H1 (cell line): Measurements from ENCODE around the gene WDR45B. TPM values are rescaled to one million over a fixed set of nuclear protein-coding genes. Genes with fewer than 3 reads are reported as not detected.

Experiments
- ATF2 ChIP-seq: IDR thresholded peaks from 2 replicates; pipeline ENCODE4 v1.6.1; 2012; ENCODE audit warnings: low read length, inconsistent platforms
- CBX5 ChIP-seq: fragments of 300-800, 300-1000 bp; sonication (generic); IDR thresholded peaks from 2 replicates; pipeline ENCODE4 v1.7.1; 2016; ENCODE audit warnings: antibody characterized with exemption, low read length, low read depth
- CTBP2 ChIP-seq: IDR thresholded peaks from 2 replicates; pipeline ENCODE4 v1.7.0; 2011; ENCODE audit warnings: borderline replicate concordance, mild to moderate bottlenecking, moderate library complexity, mixed read lengths, low read length; ENCODE audit not compliant: insufficient read depth, insufficient read length
- FOSL1 ChIP-seq: IDR thresholded peaks from 2 replicates; pipeline ENCODE4 v1.6.1; 2011; ENCODE audit warnings: mild to moderate bottlenecking, low read depth, low read length, moderate library complexity; ENCODE audit not compliant: insufficient read depth
- GABPA ChIP-seq: IDR thresholded peaks from 2 replicates; pipeline ENCODE4 v1.6.1; 2011; ENCODE audit warnings: mild to moderate bottlenecking, low read length, moderate library complexity, borderline replicate concordance; ENCODE audit not compliant: insufficient read depth
- KDM4A ChIP-seq: IDR thresholded peaks from one replicate; pipeline ENCODE4 v1.7.1; 2012; ENCODE audit warnings: low read depth, mild to moderate bottlenecking, moderate library complexity, low read length, inconsistent platforms; ENCODE audit not compliant: severe bottlenecking
- SP4 ChIP-seq: IDR thresholded peaks from 2 replicates; pipeline ENCODE4 v1.6.1; 2012; ENCODE audit warnings: low read length, inconsistent platforms
- TAF1 ChIP-seq: IDR thresholded peaks from 2 replicates; pipeline ENCODE4 v1.6.1; 2011; ENCODE audit warnings: mild to moderate bottlenecking, low read depth, low read length
- TCF12 ChIP-seq: IDR thresholded peaks from 2 replicates; pipeline ENCODE4 v1.6.1; 2011; ENCODE audit warnings: low read depth, mild to moderate bottlenecking, low read length
- polyA plus RNA-seq, 7 experiments: library from polyadenylated mRNA; depleted of rRNA in 3 of 7; stranded (reverse) in 5 of 7; unstranded in 2 of 7; fragments of >200 nt in 5 of 7; fragments of 200-250 nt in 2 of 7; gene quantifications; 1 replicate in 5 of 7; 2 replicates in 1 of 7; 4 replicates in 1 of 7; pipeline versions ENCODE4 v1.2.1 to v1.2.3, GENCODE V29; 2011 to 2013; ENCODE audit warnings: missing spikeins in 2 of 7, mixed read lengths in 2 of 7
- total RNA-seq: library from RNA; stranded (reverse); fragmentation: NEBNext Ultra II Directional; extraction: Animal tissue kit (Norgen Biotek cat#: 25700); gene quantifications from 2 replicates; pipeline ENCODE4 v1.2.1, GENCODE V29; 2021

WDR45B gene
- total and polyA plus RNA-seq, 2 of the 8 experiments (the other 6 are each of a cell fraction or from before 2014, with no cell fraction given): 82.0 to 100 TPM

DNA sequence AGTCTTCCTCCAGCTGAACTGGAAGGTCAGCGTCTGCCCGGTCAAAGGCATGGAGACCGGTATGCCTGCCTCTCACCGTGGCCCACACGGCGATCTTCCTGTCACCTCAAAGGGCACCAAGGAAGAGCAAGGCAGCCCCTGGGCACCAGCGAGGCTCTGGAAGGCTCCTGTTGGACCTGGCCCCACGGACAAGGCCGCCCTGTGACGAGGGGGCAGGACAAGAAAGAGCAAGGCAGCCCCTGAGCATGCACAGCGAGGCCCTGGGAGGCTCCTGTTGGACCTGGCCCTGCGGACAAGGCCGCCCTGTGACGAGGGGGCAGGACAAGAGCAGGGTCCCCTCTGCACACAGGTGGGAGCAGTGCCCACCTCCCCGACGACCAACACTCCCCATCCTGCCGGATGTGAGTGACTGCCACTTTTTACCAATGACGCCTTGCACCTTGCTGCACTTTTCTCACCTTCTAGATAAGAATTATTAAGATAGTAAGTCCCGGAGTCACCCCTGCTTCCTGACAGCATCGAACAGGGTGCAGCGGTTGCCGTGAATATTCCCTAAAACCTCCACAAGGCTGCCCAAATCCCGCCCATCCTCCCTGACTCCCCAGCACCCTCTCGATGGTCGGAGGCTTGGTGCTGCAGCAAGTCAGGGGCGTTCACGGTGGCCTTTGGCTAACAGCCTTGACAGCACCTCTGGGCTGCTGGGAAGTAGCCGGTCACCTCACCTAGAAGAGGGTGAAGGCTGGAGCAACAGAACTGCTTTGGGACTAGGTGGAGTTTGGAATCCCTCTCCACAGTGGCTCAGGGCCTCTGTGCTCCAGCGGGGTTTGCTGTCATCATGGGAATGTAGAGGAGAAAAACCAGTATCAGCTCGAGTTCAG, 5.6 kb upstream of the WDR45B start (continued):
- no peak for TF ChIP-seq KDM4A
- TF ChIP-seq CBX5: no peak
- TF ChIP-seq TCF12: no peak
- TF ChIP-seq SP4: no peak
- no peak for TF ChIP-seq ATF2
- no peak for TF ChIP-seq CTBP2
- TF ChIP-seq TAF1: no peak
- TF ChIP-seq GABPA: no peak
- no peak for TF ChIP-seq FOSL1
